ENCODE data around the gene DNHD1.
"Not testable (repeated sequence)": the region's sequence is repeated elsewhere in the genome, so short reads cannot be mapped to it uniquely, and the experiment has no call there.

Gene DNHD1

GRCh38 chr11:6481012-6481923 is 15.8 kb upstream of the DNHD1 start, which contains the start of the genes ARFIP2 and TIMM10B:
Gene ARFIP2, minus strand, starts transcription at chr11:6481331. Its CDS starts 910 bp downstream, at chr11:6480421.
Gene TIMM10B, plus strand, starts transcription at chr11:6481501. Its CDS starts 16 bp downstream, at chr11:6481517.
- peak; percentile 98 for DNase-seq (ENCODE audit: low spot score)

GRCh38 chr11:6481924-6482275 is 15.2 kb upstream of the DNHD1 start:
- DNase-seq (ENCODE audit: low spot score), result no peak

- peak; percentile 32 for DNase-seq (ENCODE audit: low spot score)
Measured at GRCh38 chr11:6482441-6482840, 14.6 kb upstream of the DNHD1 start.

GRCh38 chr11:6483015-6483414 is 14.1 kb upstream of the DNHD1 start:
- no peak for DNase-seq (ENCODE audit: low spot score)

- no peak for DNase-seq (ENCODE audit: low spot score)
Measured at GRCh38 chr11:6485661-6486060, 11.4 kb upstream of the DNHD1 start.

GRCh38 chr11:6486256-6486655 is 10.8 kb upstream of the DNHD1 start:
- DNase-seq (ENCODE audit: low spot score), result no peak

- DNase-seq (ENCODE audit: low spot score), result no peak
Measured at GRCh38 chr11:6486938-6487337, 10.1 kb upstream of the DNHD1 start.

GRCh38 chr11:6488342-6488741 is 8.7 kb upstream of the DNHD1 start:
- no peak for DNase-seq (ENCODE audit: low spot score)

GRCh38 chr11:6488821-6489220 is 8.3 kb upstream of the DNHD1 start:
- DNase-seq (ENCODE audit: low spot score), result no peak

- DNase-seq (ENCODE audit: low spot score), result no peak
Measured at GRCh38 chr11:6489306-6489705, 7.8 kb upstream of the DNHD1 start.

GRCh38 chr11:6498121-6498520 is 1.0 kb downstream of the DNHD1 start:
- DNase-seq (ENCODE audit: low spot score), result no peak

- DNase-seq (ENCODE audit: low spot score), result no peak
Measured at GRCh38 chr11:6498544-6498943, 1.5 kb downstream of the DNHD1 start.

- DNase-seq (ENCODE audit: low spot score), result no peak
Measured at GRCh38 chr11:6502382-6502781, 5.3 kb downstream of the DNHD1 start.

GRCh38 chr11:6504166-6504565 is 7.1 kb downstream of the DNHD1 start:
- DNase-seq (ENCODE audit: low spot score), result no peak

- peak; percentile 69 for DNase-seq (ENCODE audit: low spot score)
Measured at GRCh38 chr11:6505577-6506240, 8.6 kb downstream of the DNHD1 start.

- DNase-seq (ENCODE audit: low spot score), result no peak
Measured at GRCh38 chr11:6516865-6517264, 19.8 kb downstream of the DNHD1 start.

- no peak for DNase-seq (ENCODE audit: low spot score)
Measured at GRCh38 chr11:6520265-6520664, 23.2 kb downstream of the DNHD1 start.

GRCh38 chr11:6521946-6522345 is 24.9 kb downstream of the DNHD1 start:
- not testable (repeated sequence) for DNase-seq (ENCODE audit: low spot score)

- no peak for DNase-seq (ENCODE audit: low spot score)
Measured at GRCh38 chr11:6523253-6523652, 26.2 kb downstream of the DNHD1 start.

GRCh38 chr11:6526411-6527135 is 29.5 kb downstream of the DNHD1 start:
- DNase-seq (ENCODE audit: low spot score), result no peak

- DNase-seq (ENCODE audit: low spot score), result no peak
Measured at GRCh38 chr11:6529266-6529665, 32.2 kb downstream of the DNHD1 start.

GRCh38 chr11:6530848-6531247 is 33.8 kb downstream of the DNHD1 start:
- no peak for DNase-seq (ENCODE audit: low spot score)
